Left forelimb (tissue), 1 donor: ENCODE measurements around the gene PPP1R14C.

Experiments
- DNase-seq: peaks from one replicate; pipeline ENCODE4 v3.0.0-alpha.2; 2018; ENCODE audit warnings: low spot score

The PPP1R14C gene

DNA sequence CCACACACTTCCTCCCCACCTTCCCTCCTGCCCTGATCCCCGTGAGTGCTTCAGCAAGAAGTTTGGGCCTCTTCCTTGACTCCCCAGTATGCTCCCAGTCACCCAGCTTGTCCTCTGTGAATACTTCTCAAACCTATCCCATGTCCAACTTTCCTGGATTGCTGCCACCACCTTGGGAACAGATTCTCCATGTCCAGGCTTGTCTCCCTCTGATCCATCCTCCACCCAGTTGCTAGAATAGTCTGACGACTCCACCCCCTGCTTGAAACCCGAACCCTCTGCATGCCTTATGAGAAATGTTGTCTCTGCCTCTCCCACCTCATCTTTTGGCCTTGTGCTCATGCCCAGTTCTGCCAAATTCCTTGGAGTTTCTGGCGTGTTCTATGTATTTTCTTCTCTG is 108.0 kb downstream of the PPP1R14C start:
- no peak for DNase-seq

DNA sequence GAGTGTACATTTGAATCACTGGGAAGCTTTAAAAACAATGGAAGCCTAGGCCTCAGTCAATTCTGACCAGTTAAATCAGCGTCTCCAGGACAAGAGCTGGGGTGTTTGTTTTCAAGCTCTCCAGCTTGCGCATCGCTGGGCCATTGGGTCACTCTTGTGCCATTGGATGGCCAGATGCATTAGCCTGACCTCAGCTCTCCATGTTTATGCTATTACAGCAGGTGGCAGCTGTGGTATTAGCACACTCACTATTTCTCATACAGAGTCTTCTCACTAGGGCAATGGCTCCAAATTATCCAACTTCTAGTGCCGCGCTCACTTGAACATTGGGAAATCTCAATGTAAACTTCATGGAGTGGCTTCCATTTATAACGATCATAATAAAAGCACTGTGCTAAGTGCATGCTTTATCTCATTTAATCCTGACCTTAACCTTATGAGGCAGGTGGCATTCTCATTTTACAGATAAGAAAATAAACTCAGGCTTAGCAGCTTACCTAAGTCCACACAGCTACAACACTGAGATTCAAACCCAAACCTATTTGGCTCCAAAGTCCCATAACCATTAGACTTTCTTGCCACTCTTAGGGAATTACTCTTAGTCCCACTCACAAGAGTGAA is 108.8 kb downstream of the PPP1R14C start:
- DNase-seq = no peak

DNA sequence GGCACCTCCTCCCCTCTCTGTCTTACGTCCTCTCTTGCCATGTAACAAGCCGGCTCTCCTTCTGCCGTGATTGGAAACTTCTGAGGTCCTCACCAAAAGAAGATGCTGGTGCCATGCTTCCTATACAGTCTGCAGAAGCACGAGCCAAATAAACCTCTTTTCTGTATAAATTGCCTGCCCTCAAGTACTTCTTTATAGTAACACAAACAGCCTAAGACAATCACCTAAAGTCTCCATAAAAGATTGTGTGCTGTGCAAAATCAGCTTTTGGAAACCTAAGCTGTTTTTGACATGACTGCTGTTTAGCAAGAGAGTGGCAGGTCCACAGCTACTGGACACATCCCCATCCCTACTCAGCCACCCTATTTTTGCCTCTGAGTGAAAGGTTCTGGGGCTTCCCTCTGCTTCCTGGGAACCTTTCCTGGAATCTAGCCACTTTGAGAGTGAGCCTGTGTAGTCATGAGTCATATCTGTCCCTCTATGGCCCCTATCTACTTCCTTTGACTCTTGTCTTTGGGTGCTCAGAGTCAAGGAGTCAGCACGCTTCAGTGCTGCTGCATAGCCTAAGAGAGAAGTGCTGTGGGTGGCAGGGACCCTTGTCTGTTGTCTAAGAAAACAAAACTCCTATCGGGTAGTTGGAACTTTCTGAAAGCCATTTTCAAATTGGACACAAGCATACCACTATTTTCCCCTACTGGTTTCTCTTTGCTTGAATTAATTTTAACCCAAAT is 110.0 kb downstream of the PPP1R14C start:
- DNase-seq = no peak

DNA sequence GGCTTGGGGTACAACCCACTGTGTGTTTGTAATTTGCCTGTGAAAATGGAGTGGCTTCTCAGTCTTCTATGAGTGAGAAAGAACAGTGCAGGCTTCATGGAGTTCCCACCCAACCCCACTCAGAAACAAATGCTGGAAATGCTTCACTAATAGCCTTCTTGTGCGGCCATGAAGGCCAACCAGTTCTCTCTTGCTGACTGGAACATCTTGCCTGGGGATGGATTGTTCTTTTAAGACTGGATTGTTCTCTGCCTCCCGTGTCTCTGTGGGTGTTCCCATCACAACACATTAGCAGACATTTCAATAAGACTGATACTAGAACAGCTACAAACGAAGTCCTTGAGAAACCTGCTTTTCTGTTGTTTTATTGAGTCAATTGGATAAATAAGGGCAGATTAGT is 110.6 kb downstream of the PPP1R14C start:
- DNase-seq = no peak

DNA sequence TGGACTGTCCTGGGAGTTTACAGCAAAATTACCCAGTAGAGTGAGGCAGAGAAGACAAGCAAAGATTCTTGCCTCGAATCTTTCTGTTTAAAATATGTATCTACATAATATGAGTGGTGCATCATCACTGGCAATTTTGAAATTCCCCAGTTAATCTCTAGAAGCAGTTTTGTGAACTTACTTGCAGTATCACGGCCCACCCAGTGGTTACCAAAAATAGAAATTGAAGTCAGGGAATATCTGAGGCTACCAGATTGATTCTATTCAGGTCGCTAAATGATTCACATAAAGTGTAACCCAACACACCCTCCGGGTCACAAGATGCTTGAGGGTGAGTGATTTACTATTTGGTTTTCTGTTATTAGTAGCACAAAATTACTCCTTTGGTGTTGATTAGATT is 111.9 kb downstream of the PPP1R14C start:
- DNase-seq = no peak

DNA sequence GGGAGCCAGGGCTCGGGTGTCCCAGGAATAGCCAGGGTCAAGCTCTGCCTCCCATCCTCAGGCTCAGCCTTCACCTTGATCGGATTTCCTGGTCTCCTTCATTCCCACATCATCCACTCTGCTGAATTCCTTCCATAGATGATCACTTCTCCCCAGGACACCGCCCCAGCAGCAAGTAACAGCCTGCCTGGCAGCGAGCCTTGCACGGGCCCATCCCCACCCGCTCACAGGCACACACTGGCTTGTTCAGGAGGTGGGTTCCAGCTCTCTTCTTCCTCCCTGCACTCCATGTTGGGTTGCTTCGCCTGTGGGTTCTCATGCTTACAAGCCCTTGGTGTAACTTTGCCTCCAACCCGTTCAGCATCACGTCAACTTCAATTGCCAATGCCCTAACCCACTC is 113.0 kb downstream of the PPP1R14C start:
- DNase-seq = no peak

DNA sequence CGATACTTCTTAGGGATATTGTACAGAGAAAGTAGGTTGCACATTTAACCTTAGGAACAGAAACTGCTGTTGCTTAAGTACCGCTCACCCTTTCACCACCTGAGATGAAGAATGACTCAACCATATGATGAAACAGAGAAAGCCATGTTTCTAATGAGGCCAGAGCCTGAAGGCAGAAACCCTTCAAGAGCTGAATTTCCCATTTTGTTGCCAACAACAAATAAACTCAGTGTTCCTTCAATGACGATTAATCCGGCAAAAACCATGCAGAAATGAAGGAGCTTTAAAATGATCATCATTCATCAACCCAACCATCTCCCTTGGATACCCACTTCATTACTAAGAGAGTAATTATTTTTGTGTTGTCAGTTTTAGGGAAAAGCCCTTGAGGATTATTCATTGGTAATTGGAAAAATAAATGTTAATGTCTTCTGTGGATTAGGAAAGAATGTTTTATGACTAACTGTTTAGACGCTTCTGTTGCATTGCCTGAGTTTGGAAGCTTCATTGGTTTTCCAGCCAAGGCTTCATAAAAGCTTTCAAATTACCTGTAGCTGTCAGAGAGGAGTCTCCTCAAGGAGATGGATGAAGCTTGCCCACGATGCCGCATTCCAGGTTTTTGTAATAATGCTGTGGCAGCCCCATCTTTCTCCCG is 113.9 kb downstream of the PPP1R14C start:
- no peak for DNase-seq

DNA sequence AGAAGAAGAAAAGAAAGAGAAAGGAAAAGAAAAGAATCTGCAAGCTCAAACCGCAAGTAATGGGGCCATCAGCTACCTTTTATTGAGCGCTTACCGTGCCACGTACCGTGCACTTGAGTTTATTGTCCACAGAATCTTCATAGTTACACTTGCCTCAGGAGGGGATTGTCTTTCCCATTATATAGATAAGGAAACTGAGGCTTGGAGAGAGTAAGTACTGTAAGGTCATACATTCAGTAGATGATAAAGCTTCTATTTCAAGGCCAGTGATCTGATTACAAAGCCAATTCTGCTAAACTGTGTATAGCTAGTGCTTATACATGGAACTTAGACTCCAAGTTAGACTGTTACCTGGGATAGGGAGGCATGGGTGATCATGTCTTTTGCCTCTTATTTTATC is 115.5 kb downstream of the PPP1R14C start:
- no peak for DNase-seq

DNA sequence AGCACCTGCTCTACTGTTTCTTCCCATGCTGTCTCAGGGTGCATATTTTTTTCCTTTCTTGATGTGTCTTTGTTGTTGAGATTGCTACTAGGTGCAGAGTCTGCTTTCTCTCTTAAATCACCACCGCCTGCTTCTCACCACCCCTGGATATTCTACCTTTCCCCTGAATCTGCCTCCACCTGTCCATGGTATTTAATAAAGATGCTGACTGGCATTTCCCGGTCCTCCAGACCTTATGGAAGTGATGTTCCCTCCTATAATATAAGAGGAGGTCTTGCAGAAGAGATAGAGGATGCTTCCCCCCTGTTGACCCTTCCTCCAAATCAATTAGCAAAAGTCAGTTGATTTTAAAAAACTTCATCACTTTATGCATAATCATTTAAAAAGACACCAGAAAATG is 118.1 kb downstream of the PPP1R14C start:
- DNase-seq = no peak

DNA sequence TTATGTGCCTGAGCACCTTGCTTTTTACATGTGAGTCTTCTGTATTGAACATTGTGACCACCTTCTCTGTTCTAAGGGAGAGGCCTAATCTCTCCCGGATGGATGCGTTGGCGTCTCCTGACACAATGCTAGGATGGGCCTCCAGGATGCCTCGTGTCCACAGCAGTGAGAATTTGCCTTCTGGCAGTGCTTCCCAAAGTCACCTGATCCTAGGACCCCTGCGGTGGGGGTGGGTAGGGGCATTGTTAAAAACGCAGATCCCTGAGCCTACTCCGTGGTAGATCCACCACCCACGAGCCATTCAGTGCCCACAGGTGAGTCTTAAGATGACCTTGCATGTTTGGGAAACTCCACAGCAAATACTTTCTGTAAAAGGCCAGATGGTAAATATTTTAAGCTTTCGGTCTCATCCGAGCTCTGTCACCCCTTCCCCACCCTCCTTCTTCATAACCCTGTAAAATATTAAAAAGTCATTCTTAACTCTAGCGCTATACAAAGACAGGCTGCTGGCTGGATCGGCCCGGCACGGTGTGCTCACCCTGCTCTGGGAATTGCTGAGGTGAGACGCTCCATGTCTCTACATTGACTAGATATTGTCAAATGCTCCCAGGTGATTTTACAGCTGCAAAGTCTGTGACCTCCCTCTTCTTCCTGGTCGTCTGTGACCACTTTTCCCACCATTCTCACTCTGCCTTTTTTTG is 119.3 kb downstream of the PPP1R14C start:
- no peak for DNase-seq

DNA sequence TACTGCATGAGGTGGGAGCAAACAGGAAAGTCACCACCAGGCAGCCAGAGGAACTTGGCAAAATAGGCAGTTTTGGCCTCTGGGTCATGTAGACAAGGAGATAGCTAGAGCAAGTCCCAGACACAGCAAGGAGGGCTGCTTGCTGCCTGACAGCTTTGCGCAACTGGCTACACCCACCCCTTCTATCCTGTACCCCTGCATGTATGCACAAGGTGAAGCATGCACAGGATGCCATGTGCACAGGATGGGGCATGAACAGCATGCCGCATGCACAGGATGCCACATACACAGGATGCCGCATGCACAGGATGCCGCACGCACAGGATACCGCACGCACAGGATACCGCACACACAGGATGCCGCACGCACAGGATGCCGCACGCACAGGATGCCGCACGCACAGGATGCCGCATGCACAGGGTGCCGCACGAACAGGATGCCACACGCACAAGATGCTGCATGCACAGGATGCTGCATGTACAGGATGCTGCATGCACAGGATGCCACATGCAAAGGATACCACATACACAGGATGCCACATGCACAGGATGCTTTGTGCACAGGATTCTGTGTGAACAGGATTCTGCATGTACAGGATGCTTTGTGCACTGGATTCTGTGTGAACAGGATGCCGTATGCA is 121.0 kb downstream of the PPP1R14C start:
- DNase-seq = no peak

DNA sequence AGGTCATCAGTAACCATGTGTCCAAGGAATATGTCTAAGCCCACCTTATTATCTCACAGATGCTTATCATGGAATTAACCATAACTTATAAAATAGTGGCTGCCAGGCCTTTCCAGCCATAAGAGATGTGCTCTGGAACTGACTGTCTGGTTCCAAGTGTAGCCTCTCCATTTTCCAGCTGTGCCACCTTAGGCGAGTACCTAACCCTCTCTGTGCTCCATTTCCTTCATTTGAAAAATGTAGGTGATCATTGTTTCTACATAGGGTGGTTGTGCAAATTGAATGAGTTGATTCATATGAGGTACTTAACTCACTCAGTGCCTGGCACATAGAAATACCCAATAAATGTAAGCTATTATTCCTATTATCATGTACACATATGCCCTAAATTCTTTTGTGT is 123.5 kb downstream of the PPP1R14C start:
- no peak for DNase-seq

DNA sequence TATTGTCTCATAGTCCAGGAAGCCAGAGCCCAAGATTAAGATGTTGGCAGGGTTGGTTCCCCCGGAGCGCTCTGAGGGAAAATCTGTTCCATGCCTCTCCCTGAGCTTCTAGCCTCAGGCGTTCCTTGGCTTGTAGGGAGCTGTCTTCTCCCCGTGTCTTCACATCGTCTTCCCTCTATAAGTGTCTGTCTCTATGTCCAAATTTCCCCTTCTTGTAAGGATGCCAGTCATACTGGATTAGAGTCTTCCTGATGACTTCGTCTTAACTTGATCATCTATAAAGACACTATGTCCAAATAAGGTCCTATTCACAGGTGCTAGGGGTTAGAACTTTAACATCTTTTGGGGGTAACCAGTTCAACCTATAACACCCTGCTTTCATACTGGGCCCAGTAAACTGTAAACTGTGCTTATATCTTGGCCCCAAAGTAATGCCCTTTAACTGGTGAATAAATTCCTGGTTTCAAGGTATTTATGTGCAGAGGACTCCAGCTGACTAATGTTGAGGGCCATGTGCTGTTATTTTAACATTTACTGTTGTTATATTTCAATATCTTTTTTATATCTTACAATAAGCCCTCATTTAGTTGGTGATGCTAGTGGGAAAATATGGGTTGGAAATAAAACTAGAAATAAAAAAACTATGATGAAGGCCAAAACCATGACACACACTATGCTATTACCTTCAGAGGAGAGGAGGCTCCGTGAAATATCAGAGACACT is 124.3 kb downstream of the PPP1R14C start:
- no peak for DNase-seq

DNA sequence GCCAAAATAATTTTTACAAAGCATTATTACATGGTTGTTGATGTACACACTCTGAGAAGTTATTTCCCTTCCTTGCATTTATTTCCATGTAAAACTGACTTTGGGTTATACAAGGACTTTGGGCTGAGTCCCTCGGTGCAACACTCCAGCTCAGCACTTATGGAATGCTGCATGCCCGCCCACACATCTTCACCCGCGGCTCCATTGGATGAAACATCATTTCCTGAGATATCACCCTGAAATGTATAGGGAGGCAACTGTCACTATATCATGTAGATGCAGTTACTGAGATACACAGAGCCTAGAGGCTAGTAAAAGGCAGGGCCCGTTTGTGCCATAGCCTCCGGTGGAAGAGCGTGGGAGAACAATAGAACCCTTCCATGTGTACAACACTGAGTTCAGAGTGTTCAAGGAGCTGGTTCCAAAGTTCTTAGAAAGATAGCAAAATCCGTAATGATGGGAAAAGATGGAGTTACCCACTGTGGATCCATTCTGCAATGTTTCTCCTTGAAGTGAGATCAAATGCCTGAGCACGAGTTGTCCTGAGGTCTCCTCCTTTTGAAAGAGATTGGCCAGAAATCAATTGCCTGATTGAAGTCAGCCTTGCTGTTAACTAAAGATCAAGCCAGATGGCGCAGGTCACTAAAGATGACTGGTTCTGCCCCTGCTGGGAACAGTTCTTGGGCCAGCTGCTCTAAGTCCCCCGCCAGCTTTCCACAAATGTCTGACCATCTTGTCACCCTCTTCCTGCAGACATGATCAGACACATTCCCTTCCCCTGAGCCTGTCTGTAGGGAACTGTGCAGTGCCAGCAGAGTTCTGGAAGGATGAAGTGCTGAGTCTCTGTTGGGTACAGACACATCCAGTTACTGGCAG is 125.1 kb downstream of the PPP1R14C start:
- no peak for DNase-seq

DNA sequence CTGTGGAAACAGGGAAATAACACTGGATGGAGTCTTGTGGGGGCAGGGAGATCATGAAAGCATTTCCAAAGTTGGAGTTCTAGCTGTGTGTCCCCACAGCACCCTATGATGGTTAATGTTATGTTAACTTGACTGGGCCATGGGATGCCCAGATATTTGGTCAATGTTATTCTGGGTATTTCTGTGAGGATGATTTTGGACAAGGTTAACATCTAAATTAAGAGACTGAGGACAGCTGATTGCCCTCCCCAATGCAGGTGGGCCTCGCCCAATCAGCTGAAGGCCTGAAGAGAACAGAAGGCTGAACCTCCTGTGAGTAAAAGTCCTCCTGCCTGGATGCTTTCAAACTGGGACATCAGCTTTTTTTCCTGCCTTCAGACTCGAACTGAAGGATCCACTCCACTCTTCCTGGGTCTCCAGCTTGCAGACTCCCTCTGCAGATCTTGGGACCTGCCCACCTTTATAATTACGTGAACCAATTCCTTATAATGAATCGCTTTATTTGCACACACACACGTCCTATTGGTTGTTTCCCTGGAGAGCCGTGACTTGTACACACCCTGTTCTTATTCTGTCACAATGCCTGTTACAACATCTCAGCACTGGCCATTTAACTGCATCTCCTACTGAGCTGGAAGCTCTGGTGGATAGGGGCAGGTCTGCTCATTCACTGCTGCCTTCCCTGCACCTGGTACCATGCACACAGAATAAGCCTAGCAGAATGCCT is 126.4 kb downstream of the PPP1R14C start:
- no peak for DNase-seq

DNA sequence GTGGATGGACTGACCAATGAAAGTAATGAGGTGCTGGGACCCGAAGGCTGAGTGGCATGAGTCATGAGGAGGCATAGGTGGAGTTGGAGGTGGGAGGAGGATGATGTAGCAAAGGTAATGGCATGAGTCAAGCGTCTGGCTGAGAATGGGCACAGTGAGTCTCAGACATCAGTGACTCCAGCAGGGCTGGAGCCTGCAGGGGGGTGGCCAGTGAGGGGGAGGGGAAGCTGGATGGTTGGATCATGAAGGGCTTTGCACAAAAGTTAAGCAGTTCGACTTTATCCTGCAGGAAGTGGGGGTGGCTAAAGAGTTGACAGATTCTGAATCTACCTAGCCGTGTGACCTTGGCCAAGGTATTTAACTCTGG is 127.0 kb downstream of the PPP1R14C start:
- no peak for DNase-seq

DNA sequence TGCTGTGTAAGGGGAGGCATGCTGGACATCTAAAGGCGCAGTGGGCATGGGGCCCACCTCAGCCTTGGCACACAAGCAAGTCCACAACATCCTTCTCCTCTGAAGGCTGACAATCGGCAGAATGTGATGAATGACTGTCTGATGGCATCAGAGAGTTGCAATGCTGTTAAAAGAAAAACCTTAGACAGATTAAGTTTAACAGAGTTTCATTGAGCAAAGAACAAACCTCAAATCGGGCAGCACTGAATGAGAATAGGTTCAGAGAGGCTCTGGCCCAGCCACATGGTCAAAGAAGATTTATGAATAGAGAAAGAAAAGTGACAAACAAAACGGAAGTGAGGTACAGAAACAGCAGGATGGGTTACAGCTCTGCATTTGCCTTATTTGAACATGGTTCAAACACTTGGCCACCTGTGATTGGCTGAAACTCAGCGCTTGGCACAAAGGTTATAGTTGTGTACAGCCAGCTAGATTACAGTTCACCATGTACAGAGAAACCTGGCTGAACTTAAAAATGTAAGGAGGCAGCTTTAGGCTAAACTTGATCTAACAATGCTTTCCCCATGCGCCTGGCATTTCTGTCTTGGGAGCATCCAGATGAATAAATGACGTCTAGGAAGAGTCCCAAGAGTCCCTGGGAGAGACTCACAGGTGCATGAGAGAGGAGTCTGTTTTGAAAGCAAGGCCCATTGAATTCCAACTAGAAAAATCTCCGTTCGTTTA is 127.6 kb downstream of the PPP1R14C start:
- no peak for DNase-seq

DNA sequence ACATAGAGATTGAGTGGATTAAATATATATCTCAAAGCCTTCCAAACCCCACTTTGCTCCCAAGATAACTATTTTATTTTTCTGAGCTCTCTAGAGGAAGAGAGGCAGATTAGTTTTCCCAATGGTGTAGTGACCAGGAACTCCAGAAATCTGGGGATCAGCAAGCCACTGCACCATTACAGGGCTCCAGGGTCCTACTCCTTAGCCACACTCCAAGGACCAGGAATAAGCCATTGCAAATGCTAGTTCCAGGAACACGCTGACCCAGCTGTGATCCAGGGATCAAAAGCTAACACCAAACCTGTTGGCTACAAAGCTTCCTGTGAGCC is 128.3 kb downstream of the PPP1R14C start:
- no peak for DNase-seq

DNA sequence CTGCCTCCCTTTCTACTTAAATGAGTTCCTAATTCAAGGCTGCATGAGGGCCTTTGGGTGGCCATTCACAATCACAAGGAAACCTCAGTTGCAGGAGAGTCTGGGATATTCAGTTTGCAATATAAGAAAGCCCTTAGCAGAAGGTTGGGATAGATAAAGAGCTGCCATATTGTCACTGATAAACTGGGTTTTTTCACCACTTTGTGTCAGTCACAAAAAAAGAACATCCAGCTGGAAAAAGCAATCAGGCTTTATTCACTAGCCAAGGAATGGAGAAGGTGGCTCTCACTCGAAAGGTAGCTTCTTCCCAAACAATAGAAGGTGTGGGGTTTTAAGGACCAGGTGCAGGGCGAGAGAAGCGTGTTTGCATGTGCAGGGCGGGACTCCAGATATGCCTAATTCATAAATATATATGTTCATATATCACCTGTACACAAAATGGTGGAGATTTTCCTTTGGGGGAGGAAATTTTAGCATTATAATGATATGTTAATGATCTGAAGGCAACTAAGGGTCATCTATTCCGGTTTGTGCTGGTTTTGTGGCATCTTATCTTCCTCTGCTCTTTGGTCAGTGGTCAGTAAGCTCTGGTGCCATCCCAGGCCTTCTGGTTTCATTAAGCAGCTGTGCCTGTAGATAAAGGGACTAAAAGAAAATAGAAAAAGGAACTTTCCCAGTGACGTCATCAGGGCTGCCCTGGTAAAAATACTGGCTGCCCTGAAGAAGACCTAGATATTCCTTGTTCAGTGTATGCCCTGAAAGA is 128.8 kb downstream of the PPP1R14C start:
- no peak for DNase-seq
